Vagina (tissue), 2 donors: ENCODE results near the gene TNFSF15.

Experiments used
- CTCF ChIP-seq, 3 experiments: fragments of 450-650 bp in 2 of 3; fragments of 200-600 bp in 1 of 3; sonication (generic) in 1 of 3; IDR thresholded peaks; one replicate each; pipeline ENCODE4 v1.5.1; 2017 to 2019; ENCODE audit warnings: antibody characterized with exemption in 3 of 3, mild to moderate bottlenecking in 2 of 3, moderate library complexity in 2 of 3
- POLR2A ChIP-seq, 2 donors: fragments of 450-650 bp; IDR thresholded peaks; one replicate each; pipeline ENCODE4 v1.6.1; 2017; ENCODE audit warnings: antibody characterized with exemption in 2 of 2, mild to moderate bottlenecking in 2 of 2, moderate library complexity in 2 of 2

- TF ChIP-seq CTCF (IDR thresholded peaks at IDR 0.05) (no peak), POLR2A (IDR thresholded peaks at IDR 0.05) (no peak)
These were observed 41.9 kb upstream of the TNFSF15 start for GRCh38 chr9:114847492-114848417.
